ENCODE measurements around the gene PTGDR.

The PTGDR gene

GRCh38 chr14:52266179-52266578, 1.3 kb upstream of the PTGDR start:
- no peak for DNase-seq

- DNase-seq, result no peak
These were observed 716 bp upstream of the PTGDR start for GRCh38 chr14:52266782-52267181.

GRCh38 chr14:52268279-52269061, 972 bp downstream of the PTGDR start:
- DNase-seq, result peak; percentile 12

GRCh38 chr14:52269100-52269499, 1.6 kb downstream of the PTGDR start:
- DNase-seq, result no peak

- no peak for DNase-seq
These were observed 2.5 kb downstream of the PTGDR start for GRCh38 chr14:52269982-52270381.

GRCh38 chr14:52271538-52271937, 4.0 kb downstream of the PTGDR start:
- DNase-seq, result no peak

- peak; percentile 72 for DNase-seq
These were observed 4.9 kb downstream of the PTGDR start for GRCh38 chr14:52272375-52272774.

- no peak for DNase-seq
These were observed 7.9 kb downstream of the PTGDR start for GRCh38 chr14:52275372-52275771.

- no peak for DNase-seq
These were observed 10.1 kb downstream of the PTGDR start for GRCh38 chr14:52277552-52277951.

- no peak for DNase-seq
These were observed 11.9 kb downstream of the PTGDR start for GRCh38 chr14:52279408-52279807.

- DNase-seq, result no peak
These were observed 15.6 kb downstream of the PTGDR start for GRCh38 chr14:52283099-52283498.

- peak; percentile 26 for DNase-seq
These were observed 19.5 kb downstream of the PTGDR start for GRCh38 chr14:52286661-52287649.

GRCh38 chr14:52296378-52296777, 28.9 kb downstream of the PTGDR start:
- DNase-seq, result no peak

GRCh38 chr14:52298795-52299194, 31.3 kb downstream of the PTGDR start:
- no peak for DNase-seq

GRCh38 chr14:52299692-52300278, 32.3 kb downstream of the PTGDR start:
- DNase-seq, result peak; percentile 74

- DNase-seq, result no peak
These were observed 35.7 kb downstream of the PTGDR start for GRCh38 chr14:52303236-52303635.

- DNase-seq, result no peak
These were observed 36.9 kb downstream of the PTGDR start for GRCh38 chr14:52304248-52304904.

- DNase-seq, result no peak
These were observed 37.5 kb downstream of the PTGDR start for GRCh38 chr14:52305014-52305413.

GRCh38 chr14:52307376-52307775, 39.9 kb downstream of the PTGDR start:
- no peak for DNase-seq

GRCh38 chr14:52307905-52308304, 40.4 kb downstream of the PTGDR start:
- DNase-seq, result no peak

- no peak for DNase-seq
These were observed 43.0 kb downstream of the PTGDR start for GRCh38 chr14:52310541-52310940.

- DNase-seq, result no peak
These were observed 45.4 kb downstream of the PTGDR start for GRCh38 chr14:52312931-52313355.

GRCh38 chr14:52313462-52313861, 46.0 kb downstream of the PTGDR start:
- peak; percentile 31 for DNase-seq
